D721Med (cell line): ENCODE measurements around the gene TCF23.

Source experiments
- DNase-seq: peaks from one replicate; pipeline ENCODE4 v3.0.0; 2011; ENCODE audit warnings: low spot score; ENCODE audit not compliant: insufficient read length
- FAIRE-seq: peaks from 2 replicates; lab custom pipeline; 2011; peaks lifted over from hg19 to GRCh38; lab: Jason Lieb, UNC
- TF ChIP-seq, protein P1 (sequence below): IDR thresholded peaks from 2 replicates; pipeline ENCODE4 v1.5.1; 2012; ENCODE audit warnings: mild to moderate bottlenecking, control low read depth; ENCODE audit not compliant: insufficient read depth; ENCODE audit errors: missing control alignments

Gene TCF23

DNA sequence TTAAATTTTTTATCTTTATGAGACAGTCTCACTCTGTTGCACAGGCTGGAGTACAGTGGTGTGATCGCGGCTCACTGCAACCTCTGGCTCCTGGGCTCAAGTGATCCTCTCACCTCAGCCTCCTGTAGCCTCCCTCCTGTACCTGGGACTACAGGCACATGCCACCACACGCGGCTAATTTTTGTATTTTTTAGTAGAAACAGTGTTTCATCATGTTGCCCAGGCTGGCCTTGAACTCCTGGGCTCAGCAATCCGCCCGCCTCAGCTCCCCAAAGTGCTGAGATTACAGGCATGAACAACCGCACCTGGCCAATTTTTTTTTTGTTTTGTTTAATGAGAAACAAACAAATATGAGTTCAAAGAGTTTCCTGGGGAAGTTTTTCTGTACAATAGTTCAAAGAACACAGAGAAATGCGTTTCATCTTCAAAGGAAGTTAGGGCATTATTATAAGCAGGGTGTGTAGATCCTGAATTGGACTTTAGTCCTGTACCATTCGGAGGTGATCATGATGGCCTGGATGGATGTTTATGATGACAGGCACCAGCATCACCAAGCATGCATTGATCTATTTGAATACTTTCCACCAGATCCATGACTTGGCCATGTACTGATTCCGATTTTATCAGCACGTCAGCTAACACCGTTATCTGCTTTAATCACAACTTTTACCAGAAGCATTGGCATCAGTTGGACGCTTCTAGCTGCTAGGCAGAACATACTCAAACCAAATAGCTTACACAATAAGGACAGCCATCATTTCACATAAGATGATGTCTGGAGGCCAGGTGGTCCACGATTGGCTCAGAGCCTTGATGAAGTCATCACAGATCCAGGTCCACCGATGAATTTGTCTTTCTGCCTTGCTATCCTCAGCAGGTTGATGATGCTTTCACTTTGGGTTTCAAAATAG, 28.9 kb downstream of the TCF23 start:
- FAIRE-seq (no peak), DNase-seq (no peak)
- TF ChIP-seq, protein P1, sequence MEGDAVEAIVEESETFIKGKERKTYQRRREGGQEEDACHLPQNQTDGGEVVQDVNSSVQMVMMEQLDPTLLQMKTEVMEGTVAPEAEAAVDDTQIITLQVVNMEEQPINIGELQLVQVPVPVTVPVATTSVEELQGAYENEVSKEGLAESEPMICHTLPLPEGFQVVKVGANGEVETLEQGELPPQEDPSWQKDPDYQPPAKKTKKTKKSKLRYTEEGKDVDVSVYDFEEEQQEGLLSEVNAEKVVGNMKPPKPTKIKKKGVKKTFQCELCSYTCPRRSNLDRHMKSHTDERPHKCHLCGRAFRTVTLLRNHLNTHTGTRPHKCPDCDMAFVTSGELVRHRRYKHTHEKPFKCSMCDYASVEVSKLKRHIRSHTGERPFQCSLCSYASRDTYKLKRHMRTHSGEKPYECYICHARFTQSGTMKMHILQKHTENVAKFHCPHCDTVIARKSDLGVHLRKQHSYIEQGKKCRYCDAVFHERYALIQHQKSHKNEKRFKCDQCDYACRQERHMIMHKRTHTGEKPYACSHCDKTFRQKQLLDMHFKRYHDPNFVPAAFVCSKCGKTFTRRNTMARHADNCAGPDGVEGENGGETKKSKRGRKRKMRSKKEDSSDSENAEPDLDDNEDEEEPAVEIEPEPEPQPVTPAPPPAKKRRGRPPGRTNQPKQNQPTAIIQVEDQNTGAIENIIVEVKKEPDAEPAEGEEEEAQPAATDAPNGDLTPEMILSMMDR = no peak

DNA sequence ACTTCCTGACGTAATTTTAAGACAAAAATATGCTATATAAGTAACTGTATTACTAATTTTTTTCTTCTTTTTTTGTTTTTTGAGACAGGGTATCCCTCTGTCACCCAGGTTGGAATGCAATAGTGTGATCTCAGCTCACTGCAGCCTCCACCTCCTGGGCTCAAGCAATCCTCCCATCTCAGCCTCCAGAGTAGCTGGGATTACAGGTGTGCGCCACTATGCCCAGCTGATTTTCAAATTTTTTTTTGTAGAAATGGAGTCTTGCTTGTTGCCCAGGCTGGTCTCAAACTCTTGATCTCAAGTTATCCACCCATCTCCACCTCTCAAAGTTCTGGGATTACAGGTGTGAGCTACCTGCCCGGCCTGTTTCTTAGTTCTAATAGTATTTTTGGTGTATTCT, 29.7 kb downstream of the TCF23 start:
- FAIRE-seq = no peak
- TF ChIP-seq, protein P1 = no peak
- no peak for DNase-seq

DNA sequence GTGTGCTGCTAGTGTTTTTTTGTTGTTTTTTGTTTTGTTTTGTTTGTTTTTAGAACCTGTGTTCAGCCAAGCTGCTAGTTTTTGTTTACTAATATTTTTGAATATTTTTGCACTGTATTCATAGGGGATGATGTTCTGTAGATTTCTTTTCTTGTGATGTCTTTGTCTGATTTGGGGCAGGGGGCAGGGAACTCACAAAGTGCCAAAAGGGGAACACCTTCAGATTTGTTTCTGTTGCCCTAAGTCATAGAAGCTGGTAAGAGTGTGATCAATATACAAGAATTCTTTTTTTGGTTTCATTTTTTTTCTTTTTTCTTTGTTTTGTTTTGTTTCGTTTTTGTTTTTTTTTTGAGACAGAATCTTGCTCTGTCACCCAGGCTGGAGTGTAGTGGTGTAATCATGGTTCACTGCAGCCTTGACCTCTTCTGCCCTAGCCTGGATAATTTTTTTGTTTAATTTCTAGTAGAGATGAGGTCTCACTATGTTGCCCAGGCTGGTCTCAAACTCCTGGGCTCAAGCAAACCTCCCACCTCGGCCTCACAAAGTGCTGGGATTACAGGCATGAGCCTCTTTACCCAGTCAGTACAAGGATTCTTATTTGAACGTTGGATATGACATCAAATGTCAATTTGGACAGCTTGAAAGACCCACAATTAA, 30.7 kb downstream of the TCF23 start:
- DNase-seq (no peak), FAIRE-seq (no peak)
- TF ChIP-seq, protein P1 = no peak

DNA sequence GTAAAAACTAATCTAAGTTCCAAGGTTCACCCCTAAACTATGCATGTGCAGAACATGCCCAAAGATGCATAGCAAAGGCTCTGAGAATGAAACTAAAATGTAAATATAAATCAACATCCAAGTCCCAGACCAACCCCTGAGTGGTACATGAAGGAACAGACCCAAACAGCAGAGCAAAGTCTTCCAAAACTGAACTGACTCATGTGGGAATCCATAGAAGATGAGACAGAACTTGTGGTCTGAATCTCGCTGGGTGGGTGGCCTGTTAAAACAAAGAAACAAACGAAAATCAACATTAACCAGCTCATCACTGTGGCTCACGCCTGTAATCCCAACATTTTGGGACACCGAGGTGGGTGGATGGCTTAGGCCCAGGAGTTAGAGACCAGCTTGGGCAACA, 33.5 kb downstream of the TCF23 start:
- no peak for FAIRE-seq
- TF ChIP-seq, protein P1 = no peak
- no peak for DNase-seq

- TF ChIP-seq, protein P1 = no peak
- no peak for FAIRE-seq
- no peak for DNase-seq
These were observed 35.3 kb downstream of the TCF23 start for GRCh38 chr2:27184115-27184514.

GRCh38 chr2:27185331-27186026, 36.7 kb downstream of the TCF23 start:
- FAIRE-seq (no peak), DNase-seq (no peak)
- TF ChIP-seq, protein P1 = no peak
